GM12875 (cell line): ENCODE data around the gene GNAO1.

Experiments
- H3K4me3 ChIP-seq: one replicate; pipeline ENCODE4 v1.5.1; 2011; ENCODE audit warnings: low read depth, low read length, control low read depth
- CTCF ChIP-seq: IDR thresholded peaks from 2 replicates; pipeline ENCODE4 v1.5.1; 2011; ENCODE audit warnings: low read depth, mild to moderate bottlenecking, control low read depth, inconsistent platforms, low read length, moderate library complexity, borderline replicate concordance; ENCODE audit not compliant: insufficient read depth

GNAO1 gene

DNA sequence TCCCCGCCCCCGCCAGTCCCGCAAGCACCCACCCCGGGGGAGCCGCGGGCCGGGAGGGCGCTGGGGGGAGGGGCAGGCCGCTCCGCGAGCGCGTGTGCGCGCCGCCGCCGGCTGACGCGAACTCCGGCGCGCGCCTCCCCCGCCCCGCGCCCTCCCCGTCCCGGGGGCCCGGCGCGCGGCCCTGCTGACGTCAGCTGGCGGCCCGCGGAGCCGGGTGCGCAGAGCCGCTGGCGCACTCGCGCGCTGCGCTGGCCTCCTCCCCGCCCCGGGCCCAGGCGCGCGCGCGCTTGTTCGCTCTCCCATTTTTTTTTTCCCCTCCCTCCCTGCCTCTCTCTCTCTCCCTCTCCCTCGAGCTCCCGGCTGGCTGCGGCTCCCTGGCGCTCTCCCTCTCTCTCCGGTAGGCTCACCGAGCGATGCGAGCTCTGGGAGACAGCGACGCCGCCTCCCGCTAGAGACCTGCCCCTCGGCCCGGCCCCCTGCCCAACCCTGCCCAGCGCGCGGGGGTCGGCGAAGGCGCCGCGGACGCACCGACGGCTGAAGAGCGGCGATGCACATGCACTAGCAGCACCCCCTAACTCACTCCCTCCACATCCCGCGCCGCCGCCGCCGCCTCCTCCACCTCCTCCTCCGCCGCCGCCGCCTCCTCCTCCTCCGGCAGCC, at the start of gene GNAO1:
GNAO1 (plus strand) TSS at position 334 of the 660 bp plus-strand sequence. CDS start 747 bp downstream, outside the sequence.
- no peak within 1 kb of the TSS for H3K4me3 ChIP-seq
- no peak for TF ChIP-seq CTCF

- no peak for TF ChIP-seq CTCF
- no peak overlapping the region for H3K4me3 ChIP-seq
Measured at GRCh38 chr16:56143666-56144065, 47.6 kb upstream of the GNAO1 start.

GRCh38 chr16:56145369-56145768, 45.9 kb upstream of the GNAO1 start:
- no peak overlapping the region for H3K4me3 ChIP-seq
- TF ChIP-seq CTCF, result no peak

DNA sequence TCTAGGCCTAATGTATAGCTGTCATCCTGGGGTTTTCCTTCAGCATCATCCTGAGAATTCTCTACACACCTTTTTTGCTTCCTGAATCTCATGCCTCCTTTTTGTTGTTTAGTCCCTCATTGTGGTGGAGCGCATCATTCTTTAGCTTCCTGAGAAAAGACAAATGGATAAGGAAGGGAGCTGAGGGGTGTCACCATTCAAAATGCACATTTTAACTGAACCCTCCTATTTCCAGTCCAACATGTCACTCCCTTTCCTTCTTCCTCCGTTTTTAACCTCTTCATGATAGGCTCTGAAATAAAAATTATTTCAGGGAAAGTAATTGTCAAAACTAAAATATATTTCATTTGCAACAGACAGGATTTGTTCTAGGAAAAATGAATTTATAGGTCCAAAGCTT, 39.7 kb upstream of the GNAO1 start:
- H3K4me3 ChIP-seq, result no peak overlapping the region
- no peak for TF ChIP-seq CTCF

- no peak overlapping the region for H3K4me3 ChIP-seq
- no peak for TF ChIP-seq CTCF
Measured at GRCh38 chr16:56161658-56162057, 29.6 kb upstream of the GNAO1 start.

DNA sequence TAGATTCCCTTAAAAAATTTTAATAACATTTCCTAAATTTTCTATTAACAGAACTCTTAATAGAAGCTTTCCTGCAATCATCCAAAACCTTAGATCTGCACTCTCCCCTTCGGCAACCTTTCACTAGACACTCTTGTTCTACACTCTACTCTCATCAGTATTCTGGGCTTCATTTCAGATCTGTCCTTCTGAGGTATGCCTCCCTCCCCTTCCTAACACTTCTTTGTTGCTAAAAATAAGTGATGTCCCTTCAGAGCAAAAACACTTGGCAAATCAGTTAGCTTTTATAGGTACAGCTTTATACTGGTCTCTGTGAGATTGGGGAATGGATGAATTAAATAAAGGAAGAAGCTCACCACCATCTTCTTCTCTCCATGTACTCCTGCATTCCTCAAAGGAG, 28.2 kb upstream of the GNAO1 start:
- H3K4me3 ChIP-seq, result no peak overlapping the region
- no peak for TF ChIP-seq CTCF

- no peak for TF ChIP-seq CTCF
- no peak overlapping the region for H3K4me3 ChIP-seq
Measured at GRCh38 chr16:56163938-56164337, 27.4 kb upstream of the GNAO1 start.
